B cell (primary cell): ENCODE data around the gene SCUBE1. TPM values are rescaled to one million over a fixed set of nuclear protein-coding genes. Genes with fewer than 3 reads are reported as not detected.

Experiments
- ATAC-seq: fragments of 200-7000 bp; cut with Tn5 transposase; one replicate; pipeline ENCODE4 v1.10.0; 2021; ENCODE audit warnings: low read depth, mild to moderate bottlenecking, moderate number of reproducible peaks, moderate library complexity
- CTCF ChIA-PET: fragments of 350-600 bp; sonication (Branson Sonifier 250); formaldehyde crosslinking; loops from one replicate; lab custom pipeline; 2021; ENCODE audit warnings: antibody characterized with exemption, inconsistent platforms; lab: Charles Lee
- POLR2A ChIA-PET: fragments of 350-600 bp; sonication (Branson Sonifier 250); formaldehyde crosslinking; loops from one replicate; lab custom pipeline; 2021; ENCODE audit warnings: antibody characterized with exemption; lab: Charles Lee
- DNase-seq: peaks from one replicate; pipeline ENCODE4 v3.0.0; 2013
- H2AFZ ChIP-seq: 2 replicates; pipeline ENCODE4 v1.6.1; 2012; ENCODE audit warnings: mild to moderate bottlenecking, low read depth, low read length; ENCODE audit not compliant: insufficient read depth, poor library complexity, severe bottlenecking
- H3K27ac ChIP-seq, 2 donors: 1 replicate in 1 of 2; 2 replicates in 1 of 2; pipeline ENCODE4 v1.5.1; 2012 to 2013; ENCODE audit warnings: low read length in 2 of 2, mild to moderate bottlenecking in 2 of 2, moderate library complexity in 1 of 2
- H3K27me3 ChIP-seq, 4 experiments: fragments of 200-600 bp in 1 of 4; sonication (generic) in 1 of 4; replicated peaks in 1 of 4; 1 replicate in 2 of 4; 2 replicates in 2 of 4; pipeline versions ENCODE4 v1.6.1 to v1.7.0; 2013 to 2016; ENCODE audit warnings: low read length in 3 of 4, mild to moderate bottlenecking in 2 of 4, mixed read lengths in 1 of 4, moderate library complexity in 1 of 4; ENCODE audit not compliant: insufficient read depth in 4 of 4, control insufficient read depth in 3 of 4; ENCODE audit errors: control extremely low read depth in 1 of 4
- H3K36me3 ChIP-seq, 2 experiments: replicated peaks in 1 of 2; 1 replicate in 1 of 2; 2 replicates in 1 of 2; pipeline versions ENCODE4 v1.6.1 to v1.7.1; 2013; ENCODE audit warnings: low read length in 1 of 2; ENCODE audit not compliant: insufficient read depth in 2 of 2, control insufficient read depth in 1 of 2; ENCODE audit errors: control extremely low read depth in 1 of 2, extremely low read depth in 1 of 2
- H3K4me1 ChIP-seq, 2 donors: fragments of 200-600 bp in 1 of 2; sonication (generic) in 1 of 2; 1 replicate in 1 of 2; 2 replicates in 1 of 2; pipeline versions ENCODE4 v1.5.1 to v1.6.1; 2013 to 2017; ENCODE audit warnings: low read length in 2 of 2; ENCODE audit not compliant: control insufficient read depth in 2 of 2, insufficient read depth in 2 of 2
- H3K4me2 ChIP-seq: replicated peaks from 2 replicates; pipeline ENCODE3; 2012; ENCODE audit warnings: mild to moderate bottlenecking, low read depth, low read length; ENCODE audit not compliant: poor library complexity, severe bottlenecking
- H3K4me3 ChIP-seq, 5 experiments: fragments of 200-600 bp in 1 of 5; sonication (generic) in 1 of 5; 1 replicate in 3 of 5; 2 replicates in 2 of 5; pipeline versions ENCODE4 v1.5.1 to v1.7.0; 2011 to 2016; ENCODE audit warnings: low read length in 4 of 5, mild to moderate bottlenecking in 4 of 5, low read depth in 2 of 5, control low read depth in 1 of 5, moderate library complexity in 1 of 5; ENCODE audit not compliant: insufficient read depth in 1 of 5; ENCODE audit errors: control extremely low read depth in 1 of 5, extremely low read depth in 1 of 5
- H3K79me2 ChIP-seq: fragments of 200-600 bp; sonication (generic); one replicate; pipeline ENCODE4 v1.6.0; 2016; ENCODE audit warnings: low read length; ENCODE audit not compliant: control insufficient read depth, insufficient read depth
- H3K9ac ChIP-seq: fragments of 200-600 bp; sonication (generic); 2 replicates; pipeline ENCODE4 v1.6.1; 2017; ENCODE audit warnings: mild to moderate bottlenecking, low read length, moderate library complexity
- H3K9me3 ChIP-seq, 3 donors: one replicate each; pipeline versions ENCODE4 v1.6.1 to v1.7.1; 2013; ENCODE audit warnings: low read length in 2 of 3; ENCODE audit not compliant: control insufficient read depth in 2 of 3, insufficient read depth in 1 of 3; ENCODE audit errors: control extremely low read depth in 1 of 3
- H4K20me1 ChIP-seq: 2 replicates; pipeline ENCODE4 v1.6.0; 2012; ENCODE audit warnings: mild to moderate bottlenecking, low read length; ENCODE audit not compliant: insufficient read depth, control insufficient read depth, poor library complexity, severe bottlenecking
- H3K27ac Mint-ChIP-seq: one replicate; pipeline ENCODE4 v1.8.0; 2021; ENCODE audit warnings: mixed read lengths
- H3K27me3 Mint-ChIP-seq: one replicate; pipeline ENCODE4 v1.8.0; 2021; ENCODE audit warnings: mixed read lengths
- H3K4me1 Mint-ChIP-seq: one replicate; pipeline ENCODE4 v1.8.0; 2021; ENCODE audit warnings: mixed read lengths
- H3K4me3 Mint-ChIP-seq: one replicate; pipeline ENCODE4 v1.8.0; 2021; ENCODE audit warnings: mixed read lengths
- H3K9me3 Mint-ChIP-seq: one replicate; pipeline ENCODE4 v1.8.0; 2022; ENCODE audit warnings: mixed read lengths; ENCODE audit not compliant: insufficient read depth
- EZH2 ChIP-seq: IDR thresholded peaks from 2 replicates; pipeline ENCODE4 v1.6.1; 2012; ENCODE audit warnings: borderline replicate concordance, low read depth, mild to moderate bottlenecking, moderate library complexity, low read length; ENCODE audit not compliant: insufficient read depth, poor library complexity, severe bottlenecking
- WGBS: methylation state at CpG from one replicate; pipeline ENCODE4 v1.1.5; 2013; ENCODE audit warnings: missing lambda C conversion rate; ENCODE audit not compliant: insufficient coverage; 5-methylcytosine and 5-hydroxymethylcytosine counted together
- intact Hi-C: fragments of 100-400 bp; cut with micrococcal nuclease; formaldehyde crosslinking; loops from one replicate; pipeline ENCODE4 v1.10.0; 2022
- polyA plus RNA-seq: library from polyadenylated mRNA; depleted of rRNA; stranded (reverse); fragments of >200 nt; gene quantifications from 2 replicates; pipeline ENCODE4 v1.2.3, GENCODE V29; 2012
- total RNA-seq, 2 donors: library from RNA; stranded (reverse); fragments of 120-200 nt in 1 of 2; gene quantifications; 1 replicate in 1 of 2; 2 replicates in 1 of 2; pipeline versions ENCODE4 v1.2.3 to v1.2.4, GENCODE V29; 2013 to 2022
- TF ChIP-seq, protein P1 (sequence below): fragments of 200-600 bp; IDR thresholded peaks from one replicate; pipeline ENCODE4 v1.8.0; 2022; ENCODE audit warnings: antibody characterized with exemption, mild to moderate bottlenecking

SCUBE1 gene
- total and polyA plus RNA-seq, 2 donors (not counting 1 experiment from before 2014, with no cell fraction given) = not detected

DNA sequence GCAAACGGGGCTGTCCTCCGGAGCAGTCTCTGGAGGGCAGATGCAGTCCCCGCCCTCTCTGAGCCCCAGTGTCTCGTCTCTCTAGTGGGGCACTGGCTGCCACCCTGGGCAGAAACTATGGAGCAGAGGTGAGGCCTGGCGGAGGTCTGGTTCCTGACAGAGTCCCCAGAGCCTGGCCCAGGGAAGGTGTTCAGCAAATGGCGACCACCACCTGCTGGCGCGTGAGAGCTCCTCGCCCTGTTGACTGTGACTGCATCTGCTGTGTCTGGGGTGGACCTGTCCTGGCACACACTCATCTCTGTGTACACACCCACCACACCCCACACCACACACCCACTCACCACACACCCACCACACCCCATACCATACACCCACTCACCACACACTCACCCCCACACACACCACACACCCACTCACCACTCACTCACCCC, 137.9 kb downstream of the SCUBE1 start:
- peaks cover 5% of the 10 kb centered on the region for H3K27me3 Mint-ChIP-seq
- DNase-seq (no peak), ATAC-seq (no peak)
- no peak overlapping the region for H3K4me3 Mint-ChIP-seq
- ChIA-PET CTCF (no interaction called here), POLR2A (no interaction called here)
- H3K9me3 ChIP-seq = no peaks in the 10 kb centered on the region
- H3K9me3 Mint-ChIP-seq = no peaks in the 10 kb centered on the region
- no peak overlapping the region for H3K27ac Mint-ChIP-seq
- peaks cover 0 to 5% of the 10 kb centered on the region in 2 donors for H3K4me1 ChIP-seq
- no peak overlapping the region for H3K4me2 ChIP-seq
- no peak for TF ChIP-seq EZH2
- TF ChIP-seq, protein P1, sequence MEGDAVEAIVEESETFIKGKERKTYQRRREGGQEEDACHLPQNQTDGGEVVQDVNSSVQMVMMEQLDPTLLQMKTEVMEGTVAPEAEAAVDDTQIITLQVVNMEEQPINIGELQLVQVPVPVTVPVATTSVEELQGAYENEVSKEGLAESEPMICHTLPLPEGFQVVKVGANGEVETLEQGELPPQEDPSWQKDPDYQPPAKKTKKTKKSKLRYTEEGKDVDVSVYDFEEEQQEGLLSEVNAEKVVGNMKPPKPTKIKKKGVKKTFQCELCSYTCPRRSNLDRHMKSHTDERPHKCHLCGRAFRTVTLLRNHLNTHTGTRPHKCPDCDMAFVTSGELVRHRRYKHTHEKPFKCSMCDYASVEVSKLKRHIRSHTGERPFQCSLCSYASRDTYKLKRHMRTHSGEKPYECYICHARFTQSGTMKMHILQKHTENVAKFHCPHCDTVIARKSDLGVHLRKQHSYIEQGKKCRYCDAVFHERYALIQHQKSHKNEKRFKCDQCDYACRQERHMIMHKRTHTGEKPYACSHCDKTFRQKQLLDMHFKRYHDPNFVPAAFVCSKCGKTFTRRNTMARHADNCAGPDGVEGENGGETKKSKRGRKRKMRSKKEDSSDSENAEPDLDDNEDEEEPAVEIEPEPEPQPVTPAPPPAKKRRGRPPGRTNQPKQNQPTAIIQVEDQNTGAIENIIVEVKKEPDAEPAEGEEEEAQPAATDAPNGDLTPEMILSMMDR = no peak
- H4K20me1 ChIP-seq = no peaks in the 10 kb centered on the region
- H3K4me3 ChIP-seq = no peak overlapping the region
- H3K79me2 ChIP-seq = no peaks in the 10 kb centered on the region
- peaks cover 0 to 11% (median 0%) of the 10 kb centered on the region in 4 experiments for H3K27me3 ChIP-seq
- 89% methylated on average over 9 of the region's 9 CpGs for WGBS
- no peaks in the 10 kb centered on the region for H3K36me3 ChIP-seq
- intact Hi-C loops = no loop called here
- no peak overlapping the region for H3K27ac ChIP-seq
- H2AFZ ChIP-seq = no peak overlapping the region
- H3K4me1 Mint-ChIP-seq = peaks cover 3% of the 10 kb centered on the region
- H3K9ac ChIP-seq = no peak overlapping the region

DNA sequence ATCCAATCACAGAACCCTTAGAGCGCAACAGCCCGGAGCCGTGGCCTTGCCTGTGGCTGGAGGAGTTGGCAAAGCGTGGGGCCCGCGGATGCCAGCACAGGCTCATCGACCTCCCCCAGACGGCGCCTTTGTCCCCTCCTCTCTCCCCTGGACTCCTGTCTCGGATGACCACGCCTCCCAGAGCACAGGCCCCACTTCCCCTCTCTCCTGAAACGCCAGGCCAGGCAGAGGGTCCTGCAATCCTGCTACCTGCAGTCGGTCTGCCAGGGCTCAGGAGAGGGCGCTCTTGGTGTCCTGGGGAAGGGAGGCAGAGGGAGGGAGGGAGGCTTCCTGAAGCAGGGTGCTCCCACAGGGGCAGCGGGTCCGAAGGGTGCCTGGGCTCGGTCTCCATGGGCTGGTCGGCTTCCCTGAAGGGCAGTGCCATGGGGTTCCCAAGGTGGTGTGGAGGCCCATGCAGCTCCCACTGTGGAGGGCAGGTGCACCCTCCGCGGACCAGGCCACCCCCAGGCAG, 139.6 kb downstream of the SCUBE1 start:
- intact Hi-C loops = no loop called here
- WGBS = 90% methylated on average over 18 of the region's 20 CpGs
- DNase-seq = no peak
- H3K27me3 Mint-ChIP-seq = peaks cover 10% of the 10 kb centered on the region
- H4K20me1 ChIP-seq = no peaks in the 10 kb centered on the region
- H3K4me3 Mint-ChIP-seq = no peak overlapping the region
- peaks cover 0 to 5% of the 10 kb centered on the region in 2 donors for H3K4me1 ChIP-seq
- peaks cover 0 to 12% (median 1%) of the 10 kb centered on the region in 4 experiments for H3K27me3 ChIP-seq
- ATAC-seq = no peak
- H3K4me2 ChIP-seq = no peak overlapping the region
- H3K4me3 ChIP-seq = no peak overlapping the region
- ChIA-PET POLR2A (no interaction called here), CTCF (no interaction called here)
- H3K27ac Mint-ChIP-seq = no peak overlapping the region
- peaks cover 3% of the 10 kb centered on the region for H3K4me1 Mint-ChIP-seq
- no peak overlapping the region for H2AFZ ChIP-seq
- H3K36me3 ChIP-seq = no peaks in the 10 kb centered on the region
- no peak for TF ChIP-seq EZH2
- TF ChIP-seq, protein P1 = no peak
- H3K27ac ChIP-seq = no peak overlapping the region
- H3K9me3 ChIP-seq = no peaks in the 10 kb centered on the region
- H3K9me3 Mint-ChIP-seq = no peaks in the 10 kb centered on the region
- H3K79me2 ChIP-seq = no peaks in the 10 kb centered on the region
- H3K9ac ChIP-seq = no peak overlapping the region
